RWPE2 (cell line): ENCODE measurements around the gene SASS6.

Experiments used
- ATAC-seq: fragments of 200-7000 bp; cut with Tn5 transposase; 3 replicates; pipeline ENCODE4 v1.9.1; 2021; ENCODE audit warnings: low read depth
- DNase-seq: peaks from one replicate; pipeline ENCODE4 v3.0.0-alpha.2; 2020; ENCODE audit warnings: low spot score
- H3K27ac ChIP-seq: fragments of 450-650 bp; 2 replicates; pipeline ENCODE4 v1.5.1; 2017; ENCODE audit warnings: mild to moderate bottlenecking; ENCODE audit not compliant: poor library complexity, severe bottlenecking
- H3K27me3 ChIP-seq: fragments of 250-450 bp; sonication (Bioruptor Pico); 2 replicates; pipeline ENCODE4 v1.5.1; 2021; ENCODE audit warnings: mild to moderate bottlenecking, moderate library complexity; ENCODE audit not compliant: insufficient read depth, poor library complexity, severe bottlenecking
- H3K36me3 ChIP-seq: fragments of 250-450 bp; sonication (Bioruptor Pico); 2 replicates; pipeline ENCODE4 v1.5.1; 2020; ENCODE audit warnings: low read depth, mild to moderate bottlenecking, moderate library complexity
- H3K4me1 ChIP-seq: fragments of 250-450 bp; sonication (Bioruptor Pico); 2 replicates; pipeline ENCODE4 v1.5.1; 2021; ENCODE audit warnings: mild to moderate bottlenecking, moderate library complexity; ENCODE audit not compliant: insufficient read depth, poor library complexity, severe bottlenecking
- H3K4me3 ChIP-seq: fragments of 250-450 bp; sonication (Bioruptor Pico); 2 replicates; pipeline ENCODE4 v1.5.1; 2021; ENCODE audit warnings: mild to moderate bottlenecking, moderate library complexity; ENCODE audit not compliant: severe bottlenecking
- H3K9me3 ChIP-seq: fragments of 250-450 bp; sonication (Bioruptor Pico); 2 replicates; pipeline ENCODE4 v1.5.1; 2021; ENCODE audit warnings: mild to moderate bottlenecking, moderate library complexity; ENCODE audit not compliant: severe bottlenecking
- CTCF ChIP-seq: fragments of 450-650 bp; IDR thresholded peaks from one replicate; pipeline ENCODE4 v1.5.1; 2017; ENCODE audit warnings: mild to moderate bottlenecking, moderate library complexity; ENCODE audit not compliant: poor library complexity, severe bottlenecking

Gene SASS6

GRCh38 chr1:100147875-100148274 is 15.1 kb upstream of the SASS6 start:
- H3K27ac ChIP-seq: no peak overlapping the region
- DNase-seq: no peak
- H3K9me3 ChIP-seq: no peaks in the 10 kb centered on the region
- no peak for ATAC-seq
- peaks cover 71% of the 10 kb centered on the region for H3K36me3 ChIP-seq
- no peaks in the 10 kb centered on the region for H3K27me3 ChIP-seq
- H3K4me3 ChIP-seq: no peak overlapping the region
- H3K4me1 ChIP-seq: no peaks in the 10 kb centered on the region
- no peak for TF ChIP-seq CTCF

GRCh38 chr1:100146958-100147357 is 14.2 kb upstream of the SASS6 start:
- no peak overlapping the region for H3K4me3 ChIP-seq
- no peak overlapping the region for H3K27ac ChIP-seq
- H3K9me3 ChIP-seq: no peaks in the 10 kb centered on the region
- no peaks in the 10 kb centered on the region for H3K27me3 ChIP-seq
- TF ChIP-seq CTCF: no peak
- no peak for ATAC-seq
- H3K4me1 ChIP-seq: no peaks in the 10 kb centered on the region
- DNase-seq: no peak
- H3K36me3 ChIP-seq: peaks cover 81% of the 10 kb centered on the region

- Histone ChIP-seq H3K4me1 (no peaks in the 10 kb centered on the region), H3K9me3 (no peaks in the 10 kb centered on the region), H3K4me3 (no peak overlapping the region), H3K27ac (no peak overlapping the region), H3K27me3 (no peaks in the 10 kb centered on the region), H3K36me3 (peaks cover 99% of the 10 kb centered on the region)
- ATAC-seq (no peak), DNase-seq (no peak)
- no peak for TF ChIP-seq CTCF
These were observed 12.4 kb upstream of the SASS6 start for GRCh38 chr1:100145116-100145515.

- H3K9me3 ChIP-seq: no peaks in the 10 kb centered on the region
- H3K36me3 ChIP-seq: peaks cover 99% of the 10 kb centered on the region
- no peak overlapping the region for H3K4me3 ChIP-seq
- ATAC-seq: no peak
- no peaks in the 10 kb centered on the region for H3K4me1 ChIP-seq
- no peak for DNase-seq
- no peak for TF ChIP-seq CTCF
- no peak overlapping the region for H3K27ac ChIP-seq
- H3K27me3 ChIP-seq: no peaks in the 10 kb centered on the region
These were observed 9.6 kb upstream of the SASS6 start for GRCh38 chr1:100142343-100142742.

- Histone ChIP-seq H3K4me3 (no peak overlapping the region), H3K36me3 (peaks cover 99% of the 10 kb centered on the region), H3K27me3 (no peaks in the 10 kb centered on the region), H3K27ac (no peak overlapping the region), H3K9me3 (no peaks in the 10 kb centered on the region), H3K4me1 (no peaks in the 10 kb centered on the region)
- ATAC-seq: no peak
- DNase-seq: no peak
- no peak for TF ChIP-seq CTCF
These were observed 8.5 kb upstream of the SASS6 start for GRCh38 chr1:100141192-100141591.
